ENCODE measurements around the gene ATP6V1F. TPM values are rescaled to one million over a fixed set of nuclear protein-coding genes. Genes with fewer than 3 reads are reported as not detected.

ATP6V1F gene
- total RNA-seq, 1 donor from 2014 or later: 142 TPM

DNA sequence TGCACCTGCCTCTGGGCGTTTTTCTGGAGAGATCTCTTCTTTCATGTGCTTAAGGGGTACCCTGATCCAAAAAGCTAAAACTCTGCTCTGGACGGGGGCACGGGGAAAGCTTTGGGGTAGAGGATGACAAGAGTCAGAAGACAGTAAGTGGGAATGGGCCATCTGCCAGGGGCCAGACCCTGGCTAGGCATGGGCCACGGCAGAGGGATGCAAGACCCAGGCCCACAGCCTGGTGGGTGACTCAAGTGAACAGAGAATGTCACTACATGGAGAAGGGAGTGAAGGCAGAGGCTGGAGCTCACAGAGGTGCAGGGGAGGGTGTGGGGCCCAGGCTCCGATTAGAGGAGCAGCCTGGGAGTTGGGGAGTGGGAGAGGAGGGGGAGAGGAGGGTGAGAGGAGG, 17.2 kb upstream of the ATP6V1F start:
- H3K27me3 ChIP-seq: no peaks in the 10 kb centered on the region
- H3K9me3 ChIP-seq: no peaks in the 10 kb centered on the region
- no peaks in the 10 kb centered on the region for H3K4me1 ChIP-seq
- no peak for TF ChIP-seq CTCF (IDR thresholded peaks at IDR 0.05)
- H3K36me3 ChIP-seq: peaks cover 92 to 94% of the 10 kb centered on the region in 2 donors
- intact Hi-C loops (cut with DNase I): no loop called here
- no peak overlapping the region for H3K27ac ChIP-seq
- no peak overlapping the region for H3K4me3 ChIP-seq
- DNase-seq (ENCODE audit: low spot score in 2 of 2): no peak

DNA sequence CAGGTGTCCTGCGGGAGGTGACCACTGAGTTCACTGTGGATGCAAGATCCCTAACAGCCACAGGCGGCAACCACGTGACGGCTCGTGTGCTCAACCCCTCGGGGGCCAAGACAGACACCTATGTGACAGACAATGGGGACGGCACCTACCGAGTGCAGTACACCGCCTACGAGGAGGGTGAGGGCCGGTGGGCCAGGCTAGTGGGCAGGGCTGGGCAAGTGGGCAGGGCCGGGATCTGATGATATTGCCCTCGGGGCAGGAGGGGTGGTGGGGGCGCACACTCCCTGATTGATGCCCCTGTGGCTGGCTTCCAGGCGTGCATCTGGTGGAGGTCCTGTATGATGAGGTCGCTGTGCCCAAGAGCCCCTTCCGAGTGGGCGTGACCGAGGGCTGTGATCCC, 16.7 kb upstream of the ATP6V1F start:
- Histone ChIP-seq H3K36me3 (peaks cover 92 to 95% of the 10 kb centered on the region in 2 donors), H3K4me3 (no peak overlapping the region), H3K9me3 (no peaks in the 10 kb centered on the region), H3K4me1 (no peaks in the 10 kb centered on the region), H3K27ac (no peak overlapping the region), H3K27me3 (no peaks in the 10 kb centered on the region)
- no peak for TF ChIP-seq CTCF (IDR thresholded peaks at IDR 0.05)
- intact Hi-C loops (cut with DNase I): no loop called here
- no peak for DNase-seq (ENCODE audit: low spot score in 2 of 2)

DNA sequence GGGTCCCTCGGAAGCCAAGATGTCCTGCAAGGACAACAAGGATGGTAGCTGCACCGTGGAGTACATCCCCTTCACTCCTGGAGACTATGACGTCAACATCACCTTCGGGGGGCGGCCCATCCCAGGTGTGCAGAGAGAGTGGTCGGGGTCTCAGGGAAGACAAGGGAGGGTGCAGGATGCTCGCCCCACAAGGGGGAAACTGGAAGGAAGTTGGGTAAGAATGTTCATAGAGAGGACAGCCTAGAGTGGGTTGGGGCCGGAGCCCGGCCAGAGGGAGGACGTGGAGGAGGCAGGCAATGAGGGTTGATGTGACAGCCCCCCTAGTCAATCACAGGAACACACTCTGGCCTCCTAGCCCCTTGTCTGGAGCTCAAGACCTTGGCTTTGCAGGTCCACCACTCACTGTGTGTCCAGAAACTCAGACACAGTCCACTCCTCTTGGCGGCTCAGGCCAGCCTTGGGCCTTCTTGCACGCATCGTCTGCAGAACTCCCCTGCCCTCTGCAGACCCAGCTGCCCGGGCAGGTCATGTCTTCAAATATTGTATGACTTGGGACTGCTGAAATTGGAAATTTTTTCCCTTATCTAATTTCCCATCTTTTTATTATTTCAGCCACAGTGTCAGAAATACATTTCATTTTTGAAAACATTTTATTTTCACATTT, 15.7 kb upstream of the ATP6V1F start:
- Histone ChIP-seq H3K27me3 (no peaks in the 10 kb centered on the region), H3K4me3 (no peak overlapping the region), H3K4me1 (no peaks in the 10 kb centered on the region), H3K9me3 (no peaks in the 10 kb centered on the region), H3K36me3 (peaks cover 95 to 98% of the 10 kb centered on the region in 2 donors), H3K27ac (no peak overlapping the region)
- no peak for DNase-seq (ENCODE audit: low spot score in 2 of 2)
- no peak for TF ChIP-seq CTCF (IDR thresholded peaks at IDR 0.05)
- intact Hi-C loops (cut with DNase I): no loop called here

DNA sequence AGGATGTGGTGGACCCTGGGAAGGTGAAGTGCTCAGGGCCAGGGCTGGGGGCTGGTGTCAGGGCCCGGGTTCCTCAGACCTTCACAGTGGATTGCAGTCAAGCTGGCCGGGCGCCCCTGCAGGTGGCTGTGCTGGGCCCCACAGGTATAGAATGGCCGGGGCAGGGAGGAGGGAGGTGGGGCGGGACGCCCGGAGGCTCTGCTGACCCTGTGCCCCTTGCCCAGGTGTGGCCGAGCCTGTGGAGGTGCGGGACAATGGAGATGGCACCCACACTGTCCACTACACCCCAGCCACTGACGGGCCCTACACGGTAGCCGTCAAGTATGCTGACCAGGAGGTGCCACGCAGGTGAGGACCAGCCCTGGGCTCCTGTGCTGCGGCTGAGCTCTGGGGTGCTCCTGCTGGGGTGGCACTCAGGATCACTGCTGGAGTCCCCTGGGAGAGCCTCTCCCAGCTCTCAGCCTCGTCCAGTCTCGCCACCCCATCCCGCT, 14.9 kb upstream of the ATP6V1F start:
- no peak for TF ChIP-seq CTCF (IDR thresholded peaks at IDR 0.05)
- Histone ChIP-seq H3K9me3 (no peaks in the 10 kb centered on the region), H3K4me3 (no peak overlapping the region), H3K36me3 (peaks cover 95 to 98% of the 10 kb centered on the region in 2 donors), H3K4me1 (no peaks in the 10 kb centered on the region), H3K27me3 (no peaks in the 10 kb centered on the region), H3K27ac (no peak overlapping the region)
- DNase-seq (ENCODE audit: low spot score in 2 of 2): no peak
- intact Hi-C loops (cut with DNase I): no loop called here

GRCh38 chr7:128848289-128849155, 14.1 kb upstream of the ATP6V1F start:
- Histone ChIP-seq H3K4me3 (no peak overlapping the region), H3K36me3 (peaks cover 95 to 98% of the 10 kb centered on the region in 2 donors), H3K27me3 (no peaks in the 10 kb centered on the region), H3K27ac (no peak overlapping the region), H3K9me3 (no peaks in the 10 kb centered on the region), H3K4me1 (no peaks in the 10 kb centered on the region)
- intact Hi-C loops (cut with DNase I): no loop called here
- TF ChIP-seq CTCF (IDR thresholded peaks at IDR 0.05): no peak
- DNase-seq (ENCODE audit: low spot score in 2 of 2): no peak

Data from ascending aorta (tissue), 2 donors.